GM12878 (cell line): ENCODE data around the gene IPO11. TPM values are rescaled to one million over a fixed set of nuclear protein-coding genes. Genes with fewer than 3 reads are reported as not detected.
"Not testable (repeated sequence)": the region's sequence is repeated elsewhere in the genome, so short reads cannot be mapped to it uniquely, and the experiment has no call there.

Source experiments
- ATAC-seq: fragments of 200-7000 bp; cut with Tn5 transposase; 3 replicates; pipeline ENCODE4 v1.9.1; 2020; ENCODE audit warnings: mild to moderate bottlenecking, moderate library complexity
- BruUV-seq: library from RNA; stranded (reverse); fragments of 400-500 nt; replicated peaks from 2 replicates; lab custom pipeline; 2021; lab: Mats Ljungman, UMichigan
- CTCF ChIA-PET: fragments of 300-600 bp; sonication (Branson Sonifier 250); formaldehyde crosslinking; extraction: SDS; loops from one replicate; lab custom pipeline; 2021; ENCODE audit warnings: inconsistent platforms; lab: Yijun Ruan, JAX
- POLR2A ChIA-PET: fragments of 350-600 bp; formaldehyde crosslinking; extraction: SDS; loops from one replicate; lab custom pipeline; 2021; ENCODE audit warnings: inconsistent platforms; lab: Charles Lee
- RAD21 ChIA-PET: fragments of 300-600 bp; sonication (Branson Sonifier 250); formaldehyde crosslinking; loops from one replicate; lab custom pipeline; 2023; ENCODE audit warnings: antibody characterized with exemption; ENCODE audit not compliant: unreplicated experiment; lab: Charles Lee
- SMC1A ChIA-PET: fragments of 300-600 bp; sonication (Branson Sonifier 250); formaldehyde crosslinking; loops from one replicate; lab custom pipeline; 2023; ENCODE audit not compliant: unreplicated experiment, uncharacterized antibody; lab: Charles Lee
- DNase-seq: peaks from one replicate; pipeline ENCODE4 v3.0.0-alpha.2; 2011; ENCODE audit warnings: low read depth, low spot score
- FAIRE-seq: peaks from 3 replicates; lab custom pipeline; 2011; peaks lifted over from hg19 to GRCh38; lab: Jason Lieb, UNC
- H2AFZ ChIP-seq: 2 replicates; pipeline ENCODE4 v1.6.0; 2011; ENCODE audit warnings: low read depth, low read length, control low read depth; ENCODE audit not compliant: control insufficient read depth
- H3K27ac ChIP-seq: 2 replicates; pipeline ENCODE4 v1.5.1; 2011; ENCODE audit warnings: control low read depth; ENCODE audit not compliant: control insufficient read depth, insufficient read depth
- H3K27me3 ChIP-seq, 2 experiments: replicated peaks in 1 of 2; 2 replicates each; pipeline versions ENCODE4 v1.6.0 to v1.6.1; 2011; ENCODE audit warnings: low read length in 1 of 2; ENCODE audit not compliant: control insufficient read depth in 2 of 2, insufficient read depth in 2 of 2
- H3K36me3 ChIP-seq, 2 experiments: 2 replicates each; pipeline ENCODE4 v1.5.1; 2011; ENCODE audit warnings: low read length in 1 of 2; ENCODE audit not compliant: control insufficient read depth in 2 of 2, insufficient read depth in 2 of 2
- H3K4me1 ChIP-seq: 2 replicates; pipeline ENCODE4 v1.6.1; 2011; ENCODE audit warnings: mild to moderate bottlenecking, low read length, moderate library complexity, mixed read lengths; ENCODE audit not compliant: control insufficient read depth, insufficient read depth
- H3K4me2 ChIP-seq: 2 replicates; pipeline ENCODE4 v1.6.0; 2011; ENCODE audit warnings: control low read depth; ENCODE audit not compliant: control insufficient read depth, insufficient read depth
- H3K4me3 ChIP-seq: fragments of 200-600 bp; sonication (generic); 2 replicates; pipeline ENCODE4 v1.5.1; 2016
- H3K79me2 ChIP-seq: 2 replicates; pipeline ENCODE4 v1.6.0; 2011; ENCODE audit warnings: low read length; ENCODE audit not compliant: control insufficient read depth, insufficient read depth
- H3K9ac ChIP-seq: 2 replicates; pipeline ENCODE4 v1.8.0; 2011; ENCODE audit warnings: low read length, control low read depth, mixed read lengths; ENCODE audit not compliant: control insufficient read depth, insufficient read depth
- H3K9me3 ChIP-seq: replicated peaks from 3 replicates; pipeline ENCODE4 v1.5.1; 2011; ENCODE audit warnings: mild to moderate bottlenecking, low read length; ENCODE audit not compliant: control insufficient read depth, insufficient read depth
- H4K20me1 ChIP-seq: 2 replicates; pipeline ENCODE4 v1.6.0; 2011; ENCODE audit not compliant: control insufficient read depth, insufficient read depth
- MYB ChIP-seq: fragments of 150-350 bp; IDR thresholded peaks from 2 replicates; pipeline ENCODE4 v1.6.1; 2014; ENCODE audit warnings: mild to moderate bottlenecking, low read depth, low read length, borderline replicate concordance
- WGBS: methylation state at CpG from one replicate; pipeline ENCODE4 v1.1.6; 2016; ENCODE audit warnings: low lambda C conversion rate; ENCODE audit not compliant: insufficient replicate concordance, insufficient coverage; ENCODE audit errors: missing lambda C conversion rate; 5-methylcytosine and 5-hydroxymethylcytosine counted together
- in situ Hi-C: fragments of 300-500 bp; cut with MboI; formaldehyde crosslinking; loops from 9 replicates; pipeline ENCODE4 v1.14.3; 2018; ENCODE audit warnings: mixed read lengths
- intact Hi-C: fragments of 100-400 bp; cut with micrococcal nuclease; formaldehyde crosslinking; loops from one replicate; pipeline ENCODE4 v1.14.2; 2022; ENCODE audit not compliant: unreplicated experiment
- polyA plus RNA-seq, 11 experiments: library from polyadenylated mRNA; depleted of rRNA in 4 of 11; unstranded in 6 of 11; stranded (reverse) in 5 of 11; fragments of >200 nt; fragmentation: Nextera tagmentation in 4 of 11; fragmentation: Illumina TruSeq in 1 of 11; extraction: Ambion mirVana in 4 of 11; extraction: Trizol in 1 of 11; gene quantifications; 1 replicate in 1 of 11; 2 replicates in 10 of 11; pipeline versions ENCODE4 v1.2.1 to v1.2.3, GENCODE V29; 2011 to 2016; ENCODE audit warnings: inconsistent platforms in 2 of 11, missing spikeins in 2 of 11, low read depth in 1 of 11
- total RNA-seq, 4 experiments: library from RNA; depleted of rRNA in 3 of 4; stranded (reverse); fragments of >200 nt in 3 of 4; fragmentation: Illumina TruSeq in 1 of 4; extraction: Trizol in 1 of 4; gene quantifications; 2 replicates each; pipeline versions ENCODE4 v1.2.1 to v1.2.3, GENCODE V29; 2013 to 2021

Gene IPO11
- total and polyA plus RNA-seq, 10 of the 15 experiments (the other 5 are each of a cell fraction or from before 2014, with no cell fraction given), result 14.1 to 49.3 (median 29.8) TPM

- CTCF ChIA-PET, result no interaction called here
- H3K36me3 ChIP-seq, result peaks cover 0 to 1% of the 10 kb centered on the region in 2 experiments; a peak in 1 of 4 replicates
- H3K4me1 ChIP-seq, result no peaks in the 10 kb centered on the region
- in situ Hi-C loops (no loop called here), intact Hi-C loops (no loop called here)
- DNase-seq, result no peak
- H3K4me3 ChIP-seq, result no peak overlapping the region
- H3K9me3 ChIP-seq, result no peaks in the 10 kb centered on the region
- BruUV-seq, result no TSS peak
- SMC1A ChIA-PET, result no interaction called here
- RAD21 ChIA-PET, result no interaction called here
- H3K9ac ChIP-seq, result no peak overlapping the region
- H2AFZ ChIP-seq, result no peak overlapping the region
- no peaks in the 10 kb centered on the region for H3K27me3 ChIP-seq
- no peak for TF ChIP-seq MYB
- no peak overlapping the region for H3K27ac ChIP-seq
- ATAC-seq, result no peak
- POLR2A ChIA-PET, result interaction anchor here (0.7 kb wide), 1 partner anchor 9 kb away, joined by 4 read pairs; no protein-coding TSS in a partner anchor
- no peaks in the 10 kb centered on the region for H3K79me2 ChIP-seq
- no peaks in the 10 kb centered on the region for H4K20me1 ChIP-seq
- H3K4me2 ChIP-seq, result no peak overlapping the region
- 90% methylated on average over 1 of the region's 1 CpG for WGBS
- FAIRE-seq, result no peak
Observed at GRCh38 chr5:62623271-62623670, 210.7 kb downstream of the IPO11 start.

- ATAC-seq, H3K9ac ChIP-seq, H3K36me3 ChIP-seq, SMC1A ChIA-PET, BruUV-seq, H3K9me3 ChIP-seq, H3K27me3 ChIP-seq, H3K27ac ChIP-seq, H2AFZ ChIP-seq, intact Hi-C loops, CTCF ChIA-PET, H3K4me3 ChIP-seq, FAIRE-seq, H3K79me2 ChIP-seq, H4K20me1 ChIP-seq, H3K4me1 ChIP-seq, DNase-seq, in situ Hi-C loops, H3K4me2 ChIP-seq, RAD21 ChIA-PET, POLR2A ChIA-PET: not testable (repeated sequence)
- over 99% methylated on average over 7 of the region's 7 CpGs for WGBS
Observed at GRCh38 chr5:62624436-62624835, 211.9 kb downstream of the IPO11 start.
